DND-41 (cell line): ENCODE measurements around the gene KRT9.
"Not testable (repeated sequence)": the region's sequence is repeated elsewhere in the genome, so short reads cannot be mapped to it uniquely, and the experiment has no call there.

Experiments used
- ATAC-seq: fragments of 200-7000 bp; cut with Tn5 transposase; 3 replicates; pipeline ENCODE4 v1.9.1; 2021; ENCODE audit warnings: low read depth; ENCODE audit not compliant: insufficient read depth
- DNase-seq: peaks from one replicate; pipeline ENCODE4 v3.0.0-alpha.2; 2020
- H2AFZ ChIP-seq: 2 replicates; pipeline ENCODE4 v1.6.0; 2012; ENCODE audit warnings: low read depth, low read length
- H3K27ac ChIP-seq: 2 replicates; pipeline ENCODE4 v1.5.1; 2012; ENCODE audit warnings: low read length, inconsistent platforms
- H3K27me3 ChIP-seq: fragments of 200-600 bp; sonication (generic); 2 replicates; pipeline ENCODE4 v1.6.0; 2012; ENCODE audit warnings: low read length, mild to moderate bottlenecking, inconsistent platforms; ENCODE audit not compliant: insufficient read depth, poor library complexity
- H3K36me3 ChIP-seq: 2 replicates; pipeline ENCODE4 v1.5.1; 2012; ENCODE audit warnings: low read length, inconsistent platforms; ENCODE audit not compliant: insufficient read depth
- H3K4me1 ChIP-seq: 2 replicates; pipeline ENCODE4 v1.5.1; 2012; ENCODE audit warnings: mild to moderate bottlenecking, low read length; ENCODE audit not compliant: insufficient read depth
- H3K4me2 ChIP-seq: 2 replicates; pipeline ENCODE4 v1.6.0; 2012; ENCODE audit warnings: mild to moderate bottlenecking, moderate library complexity, low read length, inconsistent platforms; ENCODE audit not compliant: insufficient read depth
- H3K4me3 ChIP-seq, 2 experiments: fragments of 200-600 bp in 1 of 2; shearing (Covaris generic) in 1 of 2; 2 replicates each; pipeline ENCODE4 v1.5.1; 2012 to 2016; ENCODE audit warnings: inconsistent platforms in 2 of 2, low read length in 2 of 2, mild to moderate bottlenecking in 2 of 2, low read depth in 1 of 2, moderate library complexity in 1 of 2
- H3K79me2 ChIP-seq: 2 replicates; pipeline ENCODE4 v1.6.0; 2012; ENCODE audit warnings: low read length, inconsistent platforms; ENCODE audit not compliant: insufficient read depth
- H3K9ac ChIP-seq: 2 replicates; pipeline ENCODE4 v1.6.0; 2012; ENCODE audit warnings: low read depth, mild to moderate bottlenecking, inconsistent platforms, low read length, moderate library complexity
- H3K9me3 ChIP-seq: 2 replicates; pipeline ENCODE4 v1.5.1; 2012; ENCODE audit warnings: low read length, moderate library complexity, mild to moderate bottlenecking, inconsistent platforms; ENCODE audit not compliant: insufficient read depth, severe bottlenecking
- H4K20me1 ChIP-seq: 2 replicates; pipeline ENCODE4 v1.6.0; 2012; ENCODE audit warnings: low read length; ENCODE audit not compliant: insufficient read depth
- CTCF ChIP-seq: IDR thresholded peaks from 2 replicates; pipeline ENCODE4 v1.5.1; 2012; ENCODE audit warnings: borderline replicate concordance, low read length, moderate library complexity, mild to moderate bottlenecking; ENCODE audit not compliant: poor library complexity, severe bottlenecking; ENCODE audit errors: extremely low read depth
- EZH2 ChIP-seq: IDR thresholded peaks from 3 replicates; pipeline ENCODE4 v1.6.1; 2012; ENCODE audit warnings: borderline replicate concordance, low read depth, mild to moderate bottlenecking, moderate library complexity, low read length, inconsistent platforms; ENCODE audit not compliant: severe bottlenecking

The KRT9 gene

GRCh38 chr17:41583137-41584127 is 11.6 kb upstream of the KRT9 start:
- Histone ChIP-seq H3K9me3 (no peaks in the 10 kb centered on the region), H2AFZ (no peak overlapping the region), H3K27me3 (peaks cover 4% of the 10 kb centered on the region), H3K36me3 (no peaks in the 10 kb centered on the region), H3K4me1 (no peaks in the 10 kb centered on the region), H4K20me1 (0 out of 2 replicates have a peak, but pooled peaks cover 3% of the 10 kb centered on the region), H3K4me3 (no peak overlapping the region), H3K9ac (no peak overlapping the region), H3K79me2 (no peaks in the 10 kb centered on the region), H3K4me2 (no peak overlapping the region), H3K27ac (no peak overlapping the region)
- DNase-seq (no peak), ATAC-seq (no peak)
- no peak for TF ChIP-seq EZH2
- no peak for TF ChIP-seq CTCF

- ATAC-seq, H3K9ac ChIP-seq, DNase-seq: not testable (repeated sequence)
Observed at GRCh38 chr17:41582061-41582968, 10.5 kb upstream of the KRT9 start.

GRCh38 chr17:41581366-41582060 is 9.7 kb upstream of the KRT9 start:
- Histone ChIP-seq H2AFZ (no peak overlapping the region), H3K27me3 (peaks cover 4% of the 10 kb centered on the region), H4K20me1 (0 out of 2 replicates have a peak, but pooled peaks cover 3% of the 10 kb centered on the region), H3K36me3 (no peaks in the 10 kb centered on the region), H3K9me3 (no peaks in the 10 kb centered on the region), H3K27ac (no peak overlapping the region), H3K9ac (no peak overlapping the region), H3K4me2 (no peak overlapping the region), H3K79me2 (no peaks in the 10 kb centered on the region), H3K4me1 (no peaks in the 10 kb centered on the region), H3K4me3 (no peak overlapping the region)
- no peak for TF ChIP-seq EZH2
- no peak for TF ChIP-seq CTCF
- no peak for ATAC-seq
- DNase-seq: no peak

More at GRCh38 chr17:41582061-41582968, 10.5 kb upstream of the KRT9 start:
- not testable (repeated sequence) for H2AFZ ChIP-seq, H4K20me1 ChIP-seq, H3K27ac ChIP-seq, H3K79me2 ChIP-seq, H3K36me3 ChIP-seq, H3K9me3 ChIP-seq, H3K4me2 ChIP-seq, H3K27me3 ChIP-seq, H3K4me3 ChIP-seq, H3K4me1 ChIP-seq
